WTC11 (cell line): Measurements from ENCODE around the gene NUDT6. TPM values are rescaled to one million over a fixed set of nuclear protein-coding genes. Genes with fewer than 3 reads are reported as not detected.

Source experiments
- ATAC-seq: fragments of 200-7000 bp; cut with Tn5 transposase; 2 replicates; pipeline ENCODE4 v1.10.0; 2021; ENCODE audit warnings: mild to moderate bottlenecking, moderate library complexity
- Bru-seq: library from RNA; stranded (reverse); fragments of 400-500 nt; gene quantifications from one replicate; lab custom pipeline; 2021; lab: Mats Ljungman, UMichigan
- CTCF ChIA-PET: fragments of 300-600 bp; sonication (Branson Sonifier 250); formaldehyde crosslinking; loops from one replicate; lab custom pipeline; 2021; ENCODE audit warnings: antibody characterized with exemption; lab: Charles Lee
- POLR2A ChIA-PET: fragments of 350-600 bp; sonication (Branson Sonifier 250); formaldehyde crosslinking; loops from one replicate; lab custom pipeline; 2021; ENCODE audit warnings: antibody characterized with exemption; lab: Charles Lee
- DNase-seq: peaks from one replicate; pipeline ENCODE4 v3.0.0; 2021; ENCODE audit warnings: low spot score
- H3K27ac Mint-ChIP-seq: 2 replicates; pipeline ENCODE4 v1.8.0; 2021; ENCODE audit warnings: mixed read lengths
- H3K27me3 Mint-ChIP-seq: 2 replicates; pipeline ENCODE4 v1.8.0; 2021; ENCODE audit warnings: low read depth, mild to moderate bottlenecking, moderate library complexity, mixed read lengths
- H3K36me3 Mint-ChIP-seq: 2 replicates; pipeline ENCODE4 v1.8.0; 2021; ENCODE audit warnings: mixed read lengths
- H3K4me1 Mint-ChIP-seq: 2 replicates; pipeline ENCODE4 v1.8.0; 2022; ENCODE audit warnings: mixed read lengths
- H3K4me3 Mint-ChIP-seq: 2 replicates; pipeline ENCODE4 v1.8.0; 2021; ENCODE audit warnings: mild to moderate bottlenecking, moderate library complexity, mixed read lengths
- H3K9me3 Mint-ChIP-seq: 2 replicates; pipeline ENCODE4 v1.8.0; 2021; ENCODE audit warnings: mixed read lengths
- AR ChIP-seq: fragments of 250-450 bp; sonication (Bioruptor Pico); IDR thresholded peaks from 2 replicates; pipeline ENCODE4 v1.9.0; 2021; ENCODE audit warnings: mild to moderate bottlenecking
- ATF3 ChIP-seq: sonication (generic); formaldehyde crosslinking; conservative IDR thresholded peaks from 2 replicates; pipeline ENCODE4 v1.8.1; 2022; ENCODE audit warnings: mild to moderate bottlenecking, missing genetic modification reagents
- CDX4 ChIP-seq: fragments of 250-450 bp; sonication (Bioruptor Pico); IDR thresholded peaks from 2 replicates; pipeline ENCODE4 v1.9.0; 2021; ENCODE audit warnings: moderate library complexity, mild to moderate bottlenecking, inconsistent platforms, borderline replicate concordance
- CREM ChIP-seq: sonication (generic); formaldehyde crosslinking; IDR thresholded peaks from 2 replicates; pipeline ENCODE4 v1.8.1; 2022; ENCODE audit warnings: mild to moderate bottlenecking, missing genetic modification reagents, moderate library complexity
- ESRRA ChIP-seq: sonication (generic); formaldehyde crosslinking; IDR thresholded peaks from 2 replicates; pipeline ENCODE4 v1.8.1; 2022; ENCODE audit warnings: mild to moderate bottlenecking, missing genetic modification reagents, borderline replicate concordance
- FOXP1 ChIP-seq: sonication (generic); formaldehyde crosslinking; IDR thresholded peaks from 2 replicates; pipeline ENCODE4 v1.8.0; 2022; ENCODE audit warnings: missing genetic modification reagents, mild to moderate bottlenecking, moderate library complexity, borderline replicate concordance
- FOXP4 ChIP-seq: sonication (generic); formaldehyde crosslinking; IDR thresholded peaks from 2 replicates; pipeline ENCODE4 v1.8.0; 2022; ENCODE audit warnings: mild to moderate bottlenecking, missing genetic modification reagents
- HMGA2 ChIP-seq: fragments of 250-450 bp; sonication (Bioruptor Pico); IDR thresholded peaks from 2 replicates; pipeline ENCODE4 v1.4.0; 2021; ENCODE audit warnings: mild to moderate bottlenecking, moderate library complexity
- IRF2 ChIP-seq: sonication (generic); formaldehyde crosslinking; IDR thresholded peaks from 2 replicates; pipeline ENCODE4 v1.8.0; 2022; ENCODE audit warnings: low read depth, missing genetic modification reagents, borderline replicate concordance
- JUN ChIP-seq: sonication (generic); formaldehyde crosslinking; IDR thresholded peaks from 2 replicates; pipeline ENCODE4 v1.8.0; 2023; ENCODE audit warnings: mild to moderate bottlenecking, missing genetic modification reagents
- KAT7 ChIP-seq: sonication (generic); formaldehyde crosslinking; IDR thresholded peaks from 2 replicates; pipeline ENCODE4 v1.8.1; 2023; ENCODE audit warnings: missing genetic modification reagents, mild to moderate bottlenecking, borderline replicate concordance
- MYBL2 ChIP-seq: sonication (generic); formaldehyde crosslinking; IDR thresholded peaks from 2 replicates; pipeline ENCODE4 v1.8.1; 2023; ENCODE audit warnings: mild to moderate bottlenecking, moderate library complexity, missing genetic modification reagents
- NFE2L1 ChIP-seq: sonication (generic); formaldehyde crosslinking; IDR thresholded peaks from 2 replicates; pipeline ENCODE4 v1.8.1; 2023; ENCODE audit warnings: missing genetic modification reagents
- NR1H2 ChIP-seq: sonication (generic); formaldehyde crosslinking; IDR thresholded peaks from 2 replicates; pipeline ENCODE4 v1.9.0; 2021; ENCODE audit warnings: mild to moderate bottlenecking, moderate library complexity, missing genetic modification reagents
- NR2C2 ChIP-seq: sonication (generic); formaldehyde crosslinking; IDR thresholded peaks from 2 replicates; pipeline ENCODE4 v1.8.0; 2022; ENCODE audit warnings: mild to moderate bottlenecking, missing genetic modification reagents
- PRDM15 ChIP-seq: sonication (generic); formaldehyde crosslinking; IDR thresholded peaks from 2 replicates; pipeline ENCODE4 v1.8.0; 2022; ENCODE audit warnings: missing genetic modification reagents
- SMAD4 ChIP-seq: sonication (generic); formaldehyde crosslinking; IDR thresholded peaks from 2 replicates; pipeline ENCODE4 v1.8.0; 2022; ENCODE audit warnings: mild to moderate bottlenecking, missing genetic modification reagents
- SOX15 ChIP-seq: fragments of 250-450 bp; sonication (Bioruptor Pico); IDR thresholded peaks from 2 replicates; pipeline ENCODE4 v1.9.0; 2021; ENCODE audit warnings: mild to moderate bottlenecking
- TEAD4 ChIP-seq: sonication (generic); formaldehyde crosslinking; IDR thresholded peaks from 2 replicates; pipeline ENCODE4 v1.8.0; 2022; ENCODE audit warnings: mild to moderate bottlenecking, missing genetic modification reagents
- ZBTB21 ChIP-seq: sonication (generic); formaldehyde crosslinking; IDR thresholded peaks from 2 replicates; pipeline ENCODE4 v1.8.1; 2023; ENCODE audit warnings: mild to moderate bottlenecking, missing genetic modification reagents, borderline replicate concordance
- ZNF121 ChIP-seq: sonication (generic); formaldehyde crosslinking; IDR thresholded peaks from 2 replicates; pipeline ENCODE4 v1.8.0; 2023; ENCODE audit warnings: missing genetic modification reagents
- ZNF396 ChIP-seq: fragments of 250-450 bp; sonication (Bioruptor Pico); IDR thresholded peaks from 2 replicates; pipeline ENCODE4 v1.8.0; 2021; ENCODE audit warnings: mild to moderate bottlenecking, moderate library complexity, borderline replicate concordance
- ZNF512 ChIP-seq: sonication (generic); formaldehyde crosslinking; IDR thresholded peaks from 2 replicates; pipeline ENCODE4 v1.8.1; 2022; ENCODE audit warnings: missing genetic modification reagents, borderline replicate concordance
- long read RNA-seq, 3 experiments: library from RNA in 1 of 3; library from capped mRNA in 1 of 3; library from polyadenylated mRNA in 1 of 3; unstranded in 2 of 3; stranded (forward) in 1 of 3; transcript quantifications; one replicate each; pipeline ENCODE4 v2.0.0, GENCODE V29; 2021
- total RNA-seq: library from RNA; stranded (reverse); gene quantifications from 3 replicates; pipeline ENCODE4 v1.2.3, GENCODE V29; 2021

NUDT6 gene
- total RNA-seq (8.0 to 8.7 TPM (median 8.4 TPM) in 3 replicates), Bru-seq, nascent RNA (percentile 71 among the genes with signal in this experiment)
- long read RNA-seq, experiment 1, partial matches to known transcripts, result 4 of 16 reads
- long read RNA-seq, experiment 1, other reads (novel, unspliced or antisense), result 9 of 16 reads
- long read RNA-seq, experiment 2, partial matches to known transcripts, result 5 of 15 reads
- long read RNA-seq, experiment 2, other reads (novel, unspliced or antisense), result 7 of 15 reads
- long read RNA-seq, experiment 3, partial matches to known transcripts, result 0 of 8 reads
- long read RNA-seq, experiment 3, other reads (novel, unspliced or antisense), result 0 of 8 reads

- Mint-ChIP-seq H3K4me1 (peaks cover 9% of the 10 kb centered on the region), H3K27ac (peak within 1 kb of the TSS; percentile 94), H3K36me3 (no peaks in the 10 kb centered on the region), H3K27me3 (no peaks in the 10 kb centered on the region), H3K4me3 (no peak within 1 kb of the TSS), H3K9me3 (no peaks in the 10 kb centered on the region)
- peak; percentile 75 for DNase-seq
- POLR2A ChIA-PET, result interaction anchor here (0.9 to 1.8 kb wide), 3 partner anchors 19 to 190 kb away, joined by 3 to 6 read pairs (median 4); partner anchors contain the start of gene BBS12
- CTCF ChIA-PET, result interaction anchor here (1.0 to 1.4 kb wide), 6 partner anchors 9 to 205 kb away, joined by 3 to 7 read pairs (median 5); partner anchors contain the start of gene BBS12
- peak; percentile 72 for ATAC-seq
- TF ChIP-seq CDX4 (CRISPR knock-in tag) (no peak), TEAD4 (CRISPR knock-in tag) (no peak), AR (CRISPR knock-in tag) (no peak), ESRRA (CRISPR knock-in tag) (no peak), ZNF121 (CRISPR knock-in tag) (no peak), NR1H2 (no peak), MYBL2 (CRISPR knock-in tag) (peak; percentile 66; the same call in 1 of the 2 replicates), FOXP1 (peak; percentile 79; the same call in 1 of the 2 replicates), NFE2L1 (CRISPR knock-in tag) (no peak), CREM (CRISPR knock-in tag) (peak; percentile 47), ZNF396 (CRISPR knock-in tag) (no peak), KAT7 (0 out of 2 replicates have a peak, but pooled peaks have one; percentile 20), HMGA2 (no peak), NR2C2 (CRISPR knock-in tag) (0 out of 2 replicates have a peak, but pooled peaks have one; percentile 53), SOX15 (CRISPR knock-in tag) (no peak), ZNF512 (CRISPR knock-in tag) (no peak), PRDM15 (no peak), SMAD4 (CRISPR knock-in tag) (no peak), JUN (CRISPR knock-in tag) (no peak), FOXP4 (peak; percentile 54; the same call in 1 of the 2 replicates), IRF2 (no peak), ZBTB21 (CRISPR knock-in tag) (no peak), ATF3 (CRISPR knock-in tag) (no peak)
These were observed at the start of gene NUDT6 for GRCh38 chr4:122921971-122922876. Gene NUDT6, minus strand, starts transcription at chr4:122922597. Its CDS starts 25 bp downstream, at chr4:122922572.
